D721Med (cell line): ENCODE data around the gene DESI2.
"Not testable (repeated sequence)": the region's sequence is repeated elsewhere in the genome, so short reads cannot be mapped to it uniquely, and the experiment has no call there.

Experiments used
- DNase-seq: peaks from one replicate; pipeline ENCODE4 v3.0.0; 2011; ENCODE audit warnings: low spot score; ENCODE audit not compliant: insufficient read length
- FAIRE-seq: peaks from 2 replicates; lab custom pipeline; 2011; peaks lifted over from hg19 to GRCh38; lab: Jason Lieb, UNC
- TF ChIP-seq, protein P1 (sequence below): IDR thresholded peaks from 2 replicates; pipeline ENCODE4 v1.5.1; 2012; ENCODE audit warnings: mild to moderate bottlenecking, control low read depth; ENCODE audit not compliant: insufficient read depth; ENCODE audit errors: missing control alignments

DESI2 gene

DNA sequence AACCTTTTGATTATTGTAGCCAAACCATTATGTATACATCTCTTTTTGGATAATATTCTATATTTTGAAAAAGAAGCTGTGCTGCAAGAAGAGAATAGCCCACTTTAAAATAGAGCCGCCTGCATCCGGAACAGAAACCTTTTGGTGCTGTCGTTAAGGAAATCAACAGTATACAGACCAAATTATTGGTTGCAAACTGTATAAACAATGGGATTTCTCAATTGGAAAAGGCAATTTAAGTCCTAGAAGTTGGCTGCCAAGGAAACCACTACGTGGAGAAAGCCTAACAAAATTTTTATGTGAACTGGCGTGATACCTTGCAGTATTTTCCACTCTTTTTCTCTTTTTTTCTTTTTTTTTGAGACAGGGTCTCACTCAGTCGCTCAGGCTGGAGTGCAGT lies 25.8 kb downstream of the DESI2 start:
- DNase-seq (no peak), FAIRE-seq (no peak)
- TF ChIP-seq, protein P1, sequence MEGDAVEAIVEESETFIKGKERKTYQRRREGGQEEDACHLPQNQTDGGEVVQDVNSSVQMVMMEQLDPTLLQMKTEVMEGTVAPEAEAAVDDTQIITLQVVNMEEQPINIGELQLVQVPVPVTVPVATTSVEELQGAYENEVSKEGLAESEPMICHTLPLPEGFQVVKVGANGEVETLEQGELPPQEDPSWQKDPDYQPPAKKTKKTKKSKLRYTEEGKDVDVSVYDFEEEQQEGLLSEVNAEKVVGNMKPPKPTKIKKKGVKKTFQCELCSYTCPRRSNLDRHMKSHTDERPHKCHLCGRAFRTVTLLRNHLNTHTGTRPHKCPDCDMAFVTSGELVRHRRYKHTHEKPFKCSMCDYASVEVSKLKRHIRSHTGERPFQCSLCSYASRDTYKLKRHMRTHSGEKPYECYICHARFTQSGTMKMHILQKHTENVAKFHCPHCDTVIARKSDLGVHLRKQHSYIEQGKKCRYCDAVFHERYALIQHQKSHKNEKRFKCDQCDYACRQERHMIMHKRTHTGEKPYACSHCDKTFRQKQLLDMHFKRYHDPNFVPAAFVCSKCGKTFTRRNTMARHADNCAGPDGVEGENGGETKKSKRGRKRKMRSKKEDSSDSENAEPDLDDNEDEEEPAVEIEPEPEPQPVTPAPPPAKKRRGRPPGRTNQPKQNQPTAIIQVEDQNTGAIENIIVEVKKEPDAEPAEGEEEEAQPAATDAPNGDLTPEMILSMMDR: no peak

DNA sequence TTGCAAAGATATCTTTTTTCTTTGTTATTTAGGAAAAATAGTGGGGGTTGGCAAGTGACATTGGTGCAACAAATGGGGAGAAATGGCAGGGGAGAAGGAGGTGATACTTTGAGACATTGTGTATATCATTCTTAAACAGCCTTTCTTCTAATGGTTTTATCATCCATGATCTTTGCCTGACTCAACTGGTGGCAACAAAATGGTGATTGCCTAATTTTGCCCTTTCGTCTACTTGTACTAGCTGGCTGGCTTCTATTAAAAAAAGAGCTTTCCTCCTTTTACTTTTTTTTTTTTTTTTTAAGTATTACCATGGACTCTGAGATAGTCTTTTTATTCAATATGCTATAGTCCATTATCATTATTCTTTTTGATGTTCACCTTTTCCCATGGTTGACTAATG lies 27.7 kb downstream of the DESI2 start:
- DNase-seq: no peak
- TF ChIP-seq, protein P1: no peak
- FAIRE-seq: no peak

DNA sequence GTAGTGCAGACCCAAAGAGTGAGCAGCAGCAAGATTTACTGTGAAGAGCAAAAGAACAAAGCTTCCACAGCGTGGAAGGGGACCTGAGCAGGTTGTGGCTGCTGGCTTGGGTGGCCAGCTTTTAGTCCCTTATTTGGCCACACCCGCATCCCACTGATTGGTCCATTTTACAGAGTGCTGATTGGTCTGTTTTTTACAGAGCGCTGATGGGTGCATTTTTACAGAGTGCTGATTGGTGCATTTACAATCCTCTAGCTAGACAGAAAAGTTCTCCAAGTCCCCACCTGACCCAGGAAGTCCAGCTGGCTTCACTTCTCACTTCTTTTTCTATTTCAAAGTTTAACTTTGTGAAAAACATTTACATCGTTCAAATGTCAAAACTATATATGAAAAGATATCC lies 29.2 kb downstream of the DESI2 start:
- FAIRE-seq, DNase-seq: not testable (repeated sequence)

DNA sequence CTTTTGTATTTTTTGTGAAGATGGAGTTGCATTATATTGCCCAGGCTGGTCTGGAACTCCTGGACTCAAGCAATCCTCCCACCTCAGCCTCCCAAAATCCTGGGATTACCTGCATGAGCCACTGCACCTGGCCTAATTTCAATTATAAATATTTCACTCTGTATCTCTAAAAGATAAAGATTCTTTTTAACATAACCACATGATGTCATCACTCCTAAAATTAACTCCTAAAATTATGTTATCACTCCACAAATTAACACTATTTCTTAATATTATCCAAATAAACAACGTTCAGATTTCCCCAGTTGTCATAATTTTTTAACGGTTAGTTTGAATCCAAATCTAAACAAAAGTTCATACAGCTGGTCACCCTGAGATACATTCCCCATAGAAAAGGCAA lies 43.0 kb downstream of the DESI2 start:
- no peak for FAIRE-seq
- TF ChIP-seq, protein P1: no peak
- no peak for DNase-seq

DNA sequence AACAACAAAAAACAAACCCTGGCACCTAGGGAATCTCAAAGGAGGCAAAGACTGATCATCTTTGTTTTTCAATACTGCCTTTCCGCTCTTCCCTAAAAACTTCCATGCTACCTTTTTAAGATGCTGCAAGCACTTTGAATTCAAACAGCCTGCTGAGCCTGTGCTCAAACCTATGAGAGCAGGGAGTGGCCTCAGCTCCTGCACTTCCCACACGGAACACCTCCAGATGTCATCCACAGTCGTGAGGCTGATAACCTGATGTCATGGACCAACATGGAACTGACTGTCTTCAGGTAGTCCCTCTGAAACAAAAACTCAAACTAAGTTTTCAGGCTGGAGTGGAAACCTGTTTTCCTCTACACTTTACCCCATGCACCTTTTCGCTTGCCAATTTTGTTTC lies 46.8 kb downstream of the DESI2 start:
- TF ChIP-seq, protein P1: no peak
- FAIRE-seq (no peak), DNase-seq (no peak)

DNA sequence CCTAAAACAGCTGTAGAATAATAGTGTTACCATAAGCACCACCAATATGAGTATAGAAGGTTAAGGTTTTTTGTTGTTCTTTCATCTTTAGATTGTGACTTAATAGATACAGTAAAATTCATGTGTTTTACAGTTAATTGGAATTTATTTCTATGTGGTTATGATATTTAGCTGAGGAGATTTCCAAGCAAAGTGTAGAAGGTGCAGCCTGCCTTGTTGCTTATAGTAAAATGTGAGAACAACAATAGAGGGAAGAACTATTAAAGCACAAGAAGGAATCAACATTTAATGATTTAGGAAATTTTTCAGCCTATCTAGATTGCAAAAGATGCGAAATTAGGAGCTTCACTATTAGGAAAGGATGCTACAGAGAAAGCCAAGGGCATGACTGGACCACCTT lies 47.9 kb downstream of the DESI2 start:
- peak; percentile 41 for FAIRE-seq
- TF ChIP-seq, protein P1: no peak
- no peak for DNase-seq

DNA sequence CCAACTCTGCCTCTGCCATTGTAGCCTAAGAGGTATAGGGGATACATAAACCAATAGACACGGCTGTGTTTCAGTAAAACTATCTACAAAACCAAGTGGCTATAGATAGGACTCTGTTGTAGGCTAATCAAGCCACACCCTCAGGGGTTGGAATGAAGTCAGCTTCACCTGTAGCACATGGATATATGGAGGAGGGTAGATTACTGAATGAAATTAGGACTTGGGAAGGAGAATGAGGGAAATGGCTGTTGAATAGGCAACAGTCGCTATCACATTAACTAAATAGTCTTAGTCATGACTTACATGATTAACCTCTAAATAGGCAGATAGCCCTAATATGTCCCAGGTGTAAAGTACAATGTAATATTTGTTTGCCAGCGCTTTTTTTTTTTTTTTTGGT lies 49.7 kb downstream of the DESI2 start:
- TF ChIP-seq, protein P1: no peak
- DNase-seq (no peak), FAIRE-seq (no peak)

DNA sequence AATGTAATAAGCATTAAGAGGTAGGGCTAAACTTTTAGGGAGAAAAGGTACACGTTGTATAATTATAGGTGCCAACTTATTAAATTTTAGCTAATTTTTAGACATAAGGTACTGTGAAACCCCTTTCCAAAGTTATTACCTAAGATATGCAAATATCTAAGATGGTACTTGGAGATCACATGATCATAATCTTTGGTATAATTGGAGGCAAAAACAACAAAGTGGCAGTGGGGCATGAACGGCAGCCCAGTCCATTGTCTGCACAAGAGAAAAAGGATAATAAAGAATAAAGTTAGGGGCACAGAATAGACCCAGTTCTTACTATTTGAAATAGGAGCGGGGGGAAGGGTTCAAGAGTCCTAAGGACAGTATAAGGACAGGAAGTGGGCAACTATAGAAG lies 51.2 kb downstream of the DESI2 start:
- DNase-seq (no peak), FAIRE-seq (no peak)
- TF ChIP-seq, protein P1: no peak
